HCT116 (cell line): Measurements from ENCODE around the gene OXT. TPM values are rescaled to one million over a fixed set of nuclear protein-coding genes. Genes with fewer than 3 reads are reported as not detected.

ENCODE experiments used
- ATAC-seq: fragments of 200-7000 bp; cut with Tn5 transposase; 2 replicates; pipeline ENCODE4 v1.9.1; 2020; ENCODE audit warnings: mild to moderate bottlenecking, moderate library complexity
- BruUV-seq: library from RNA; stranded (reverse); fragments of 400-500 nt; replicated peaks from 2 replicates; lab custom pipeline; 2021; lab: Mats Ljungman, UMichigan
- CTCF ChIA-PET: fragments of 300-600 bp; sonication (Branson Sonifier 250); formaldehyde crosslinking; loops from one replicate; lab custom pipeline; 2021; ENCODE audit warnings: antibody characterized with exemption; lab: Charles Lee
- POLR2A ChIA-PET: fragments of 300-600, 350-600 bp; sonication (Branson Sonifier 250); formaldehyde crosslinking; loops from one replicate; lab custom pipeline; 2021; ENCODE audit warnings: antibody characterized with exemption; lab: Charles Lee
- RAD21 ChIA-PET, 2 experiments: fragments of 300-600 bp; sonication (Branson Sonifier 250); formaldehyde crosslinking; loops; one replicate each; lab custom pipeline; 2023; ENCODE audit warnings: low total read pairs in 2 of 2; ENCODE audit not compliant: uncharacterized antibody in 2 of 2, unreplicated experiment in 2 of 2, low non-redundant PET in 1 of 2; lab: Charles Lee
- DNase-seq: peaks from one replicate; pipeline ENCODE4 v3.0.0-alpha.2; 2010; ENCODE audit warnings: low read depth, low spot score
- H2AFZ ChIP-seq: fragments of 200-600 bp; shearing (Covaris generic), sonication (generic); 2 replicates; pipeline ENCODE4 v1.6.1; 2017; ENCODE audit warnings: low read depth, mixed run types, mixed read lengths, antibody characterized with exemption, low read length; ENCODE audit not compliant: poor library complexity, severe bottlenecking
- H3K27ac ChIP-seq: 2 replicates; pipeline ENCODE4 v1.5.1; 2012; ENCODE audit warnings: low read depth, low read length
- H3K27me3 ChIP-seq: fragments of 200-600 bp; sonication (generic); 2 replicates; pipeline ENCODE4 v1.6.1; 2016; ENCODE audit warnings: mixed run types, low read length, mixed read lengths; ENCODE audit not compliant: insufficient read depth
- H3K36me3 ChIP-seq, 2 experiments: fragments of 200-500 bp in 1 of 2; fragments of 200-600 bp in 1 of 2; sonication (Bioruptor generic) in 1 of 2; sonication (generic) in 1 of 2; 2 replicates each; pipeline versions ENCODE4 v1.5.1 to v1.6.1; 2014 to 2016; ENCODE audit warnings: low read length in 2 of 2, inconsistent platforms in 1 of 2, mixed read lengths in 1 of 2, mixed run types in 1 of 2; ENCODE audit not compliant: insufficient read depth in 2 of 2, control insufficient read depth in 1 of 2
- H3K4me1 ChIP-seq, 2 experiments: fragments of 200-600 bp in 1 of 2; sonication (generic) in 1 of 2; 2 replicates each; pipeline versions ENCODE4 v1.5.1 to v1.6.1; 2012 to 2017; ENCODE audit warnings: low read length in 2 of 2, inconsistent platforms in 1 of 2, mild to moderate bottlenecking in 1 of 2, mixed read lengths in 1 of 2, mixed run types in 1 of 2, moderate library complexity in 1 of 2; ENCODE audit not compliant: insufficient read depth in 2 of 2, control insufficient read depth in 1 of 2
- H3K4me2 ChIP-seq: fragments of 200-600 bp; sonication (generic); 2 replicates; pipeline ENCODE4 v1.6.1; 2017; ENCODE audit warnings: mixed run types, low read length, mixed read lengths
- H3K4me3 ChIP-seq, 2 experiments: fragments of 200-600 bp in 1 of 2; sonication (generic) in 1 of 2; replicated peaks in 1 of 2; 2 replicates each; pipeline ENCODE4 v1.5.1; 2011 to 2016; ENCODE audit warnings: low read length in 2 of 2, control low read depth in 1 of 2, low read depth in 1 of 2, mild to moderate bottlenecking in 1 of 2, mixed read lengths in 1 of 2, mixed run types in 1 of 2
- H3K79me2 ChIP-seq: fragments of 200-600 bp; sonication (generic); 2 replicates; pipeline ENCODE4 v1.6.1; 2017; ENCODE audit warnings: mild to moderate bottlenecking, mixed run types, low read length, moderate library complexity, mixed read lengths; ENCODE audit not compliant: insufficient read depth
- H3K9ac ChIP-seq: fragments of 200-600 bp; sonication (generic); 2 replicates; pipeline ENCODE4 v1.6.1; 2016; ENCODE audit warnings: low read length, mixed read lengths
- H3K9me2 ChIP-seq: fragments of 200-600 bp; sonication (generic), shearing (Covaris generic); 2 replicates; pipeline ENCODE4 v1.6.1; 2017; ENCODE audit warnings: mixed run types, mild to moderate bottlenecking, moderate library complexity; ENCODE audit not compliant: insufficient read depth
- H3K9me3 ChIP-seq, 2 experiments: fragments of 200-500 bp in 1 of 2; fragments of 200-600 bp in 1 of 2; sonication (Bioruptor generic) in 1 of 2; sonication (generic) in 1 of 2; 2 replicates each; pipeline ENCODE4 v1.6.1; 2014 to 2017; ENCODE audit warnings: low read length in 2 of 2, mixed read lengths in 2 of 2, inconsistent platforms in 1 of 2, low read depth in 1 of 2, mild to moderate bottlenecking in 1 of 2, mixed run types in 1 of 2, moderate library complexity in 1 of 2; ENCODE audit not compliant: control insufficient read depth in 1 of 2, insufficient read depth in 1 of 2
- H4K20me1 ChIP-seq: fragments of 200-600 bp; sonication (generic), shearing (Covaris generic); 2 replicates; pipeline ENCODE4 v1.6.1; 2017; ENCODE audit warnings: mixed run types, mild to moderate bottlenecking, moderate library complexity; ENCODE audit not compliant: insufficient read depth
- EGR1 ChIP-seq: IDR thresholded peaks from 2 replicates; pipeline ENCODE4 v1.6.1; 2012; ENCODE audit warnings: low read depth
- ELF1 ChIP-seq: IDR thresholded peaks from 2 replicates; pipeline ENCODE4 v1.6.1; 2012; ENCODE audit warnings: low read depth, borderline replicate concordance
- EZH2 ChIP-seq: fragments of 200-600 bp; sonication (generic); IDR thresholded peaks from 2 replicates; pipeline ENCODE4 v1.6.1; 2017; ENCODE audit warnings: antibody characterized with exemption, mixed run types
- EZH2phosphoT487 ChIP-seq: fragments of 200-600 bp; IDR thresholded peaks from 2 replicates; pipeline ENCODE4 v1.6.1; 2018; ENCODE audit warnings: antibody characterized with exemption, borderline replicate concordance
- JUND ChIP-seq: IDR thresholded peaks from 2 replicates; pipeline ENCODE4 v1.6.1; 2012
- MAX ChIP-seq: IDR thresholded peaks from 2 replicates; pipeline ENCODE4 v1.6.1; 2012
- POLR2A ChIP-seq: IDR thresholded peaks from 2 replicates; pipeline ENCODE4 v1.7.0; 2011; ENCODE audit warnings: borderline replicate concordance; ENCODE audit not compliant: insufficient read depth, insufficient read length; ENCODE audit errors: extremely low read depth
- POLR2AphosphoS5 ChIP-seq: IDR thresholded peaks from 2 replicates; pipeline ENCODE4 v1.6.1; 2011; ENCODE audit warnings: mild to moderate bottlenecking, low read depth, low read length, moderate library complexity
- SIN3A ChIP-seq: IDR thresholded peaks from 2 replicates; pipeline ENCODE4 v1.6.1; 2012; ENCODE audit warnings: low read depth
- TCF7L2 ChIP-seq: IDR thresholded peaks from 2 replicates; pipeline ENCODE4 v1.7.0; 2011; ENCODE audit warnings: borderline replicate concordance, inconsistent platforms; ENCODE audit not compliant: insufficient read depth, insufficient read length; ENCODE audit errors: extremely low read depth
- YY1 ChIP-seq: IDR thresholded peaks from 2 replicates; pipeline ENCODE4 v1.6.1; 2011; ENCODE audit warnings: low read length, low read depth, moderate library complexity, mild to moderate bottlenecking; ENCODE audit not compliant: insufficient replicate concordance; ENCODE audit errors: extremely low read depth
- ZBTB33 ChIP-seq: IDR thresholded peaks from 2 replicates; pipeline ENCODE4 v1.6.1; 2011; ENCODE audit warnings: mild to moderate bottlenecking, low read length, moderate library complexity; ENCODE audit not compliant: insufficient replicate concordance; ENCODE audit errors: extremely low read depth
- ZFX ChIP-seq: fragments of 450-650 bp; IDR thresholded peaks from 2 replicates; pipeline ENCODE4 v1.6.1; 2017
- intact Hi-C: fragments of 100-400 bp; cut with micrococcal nuclease; formaldehyde crosslinking; loops from 2 replicates; pipeline ENCODE4 v1.10.0; 2022
- total RNA-seq: library from RNA; stranded (reverse); gene quantifications from one replicate; pipeline ENCODE4 v1.2.1, GENCODE V29; 2021; ENCODE audit not compliant: unreplicated experiment
- TF ChIP-seq, protein P1 (sequence below), 3 experiments: fragments of 200-600 bp in 1 of 3; sonication (generic) in 1 of 3; IDR thresholded peaks in 2 of 3; conservative IDR thresholded peaks in 1 of 3; 2 replicates each; pipeline ENCODE4 v1.5.1; 2012 to 2017; ENCODE audit warnings: low read depth in 2 of 3, low read length in 2 of 3, antibody characterized with exemption in 1 of 3, borderline replicate concordance in 1 of 3, control low read depth in 1 of 3, mild to moderate bottlenecking in 1 of 3, mixed read lengths in 1 of 3, mixed run types in 1 of 3, moderate library complexity in 1 of 3; ENCODE audit not compliant: insufficient read depth in 1 of 3
- TF ChIP-seq, protein P2 (sequence below): IDR thresholded peaks from 2 replicates; pipeline ENCODE4 v1.6.1; 2012; ENCODE audit warnings: low read depth

OXT gene
- total RNA-seq, 1 experiment from 2014 or later, result not detected

- Histone ChIP-seq H3K9me2 (no peaks in the 10 kb centered on the region), H3K27ac (no peak overlapping the region), H3K79me2 (peaks cover 27% of the 10 kb centered on the region)
- CTCF ChIA-PET, result interaction anchor here (0.9 kb wide), 1 partner anchor 229 kb away, joined by 3 read pairs; no protein-coding TSS in a partner anchor
- RAD21 ChIA-PET, result interaction anchor here in 1 of 2 experiments (0.6 kb wide), 1 partner anchor 93 kb away, joined by 4 read pairs; no protein-coding TSS in a partner anchor
- intact Hi-C loops, result no loop called here
- TF ChIP-seq EGR1 (no peak), POLR2A (no peak), ZFX (no peak), TCF7L2 (no peak), POLR2AphosphoS5 (no peak), JUND (no peak), EZH2 (no peak), ELF1 (no peak), YY1 (no peak), SIN3A (no peak), EZH2phosphoT487 (no peak), MAX (no peak), ZBTB33 (no peak)
- TF ChIP-seq, protein P1, sequence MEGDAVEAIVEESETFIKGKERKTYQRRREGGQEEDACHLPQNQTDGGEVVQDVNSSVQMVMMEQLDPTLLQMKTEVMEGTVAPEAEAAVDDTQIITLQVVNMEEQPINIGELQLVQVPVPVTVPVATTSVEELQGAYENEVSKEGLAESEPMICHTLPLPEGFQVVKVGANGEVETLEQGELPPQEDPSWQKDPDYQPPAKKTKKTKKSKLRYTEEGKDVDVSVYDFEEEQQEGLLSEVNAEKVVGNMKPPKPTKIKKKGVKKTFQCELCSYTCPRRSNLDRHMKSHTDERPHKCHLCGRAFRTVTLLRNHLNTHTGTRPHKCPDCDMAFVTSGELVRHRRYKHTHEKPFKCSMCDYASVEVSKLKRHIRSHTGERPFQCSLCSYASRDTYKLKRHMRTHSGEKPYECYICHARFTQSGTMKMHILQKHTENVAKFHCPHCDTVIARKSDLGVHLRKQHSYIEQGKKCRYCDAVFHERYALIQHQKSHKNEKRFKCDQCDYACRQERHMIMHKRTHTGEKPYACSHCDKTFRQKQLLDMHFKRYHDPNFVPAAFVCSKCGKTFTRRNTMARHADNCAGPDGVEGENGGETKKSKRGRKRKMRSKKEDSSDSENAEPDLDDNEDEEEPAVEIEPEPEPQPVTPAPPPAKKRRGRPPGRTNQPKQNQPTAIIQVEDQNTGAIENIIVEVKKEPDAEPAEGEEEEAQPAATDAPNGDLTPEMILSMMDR (IDR thresholded peaks at IDR 0.05 in 2 of 3, conservative IDR thresholded peaks at IDR 0.05 in 1 of 3; ENCODE audit: borderline replicate concordance in 1 of 3, insufficient read depth in 1 of 3, low read depth in 2 of 3, low read length in 2 of 3), result no peak
- TF ChIP-seq, protein P2, sequence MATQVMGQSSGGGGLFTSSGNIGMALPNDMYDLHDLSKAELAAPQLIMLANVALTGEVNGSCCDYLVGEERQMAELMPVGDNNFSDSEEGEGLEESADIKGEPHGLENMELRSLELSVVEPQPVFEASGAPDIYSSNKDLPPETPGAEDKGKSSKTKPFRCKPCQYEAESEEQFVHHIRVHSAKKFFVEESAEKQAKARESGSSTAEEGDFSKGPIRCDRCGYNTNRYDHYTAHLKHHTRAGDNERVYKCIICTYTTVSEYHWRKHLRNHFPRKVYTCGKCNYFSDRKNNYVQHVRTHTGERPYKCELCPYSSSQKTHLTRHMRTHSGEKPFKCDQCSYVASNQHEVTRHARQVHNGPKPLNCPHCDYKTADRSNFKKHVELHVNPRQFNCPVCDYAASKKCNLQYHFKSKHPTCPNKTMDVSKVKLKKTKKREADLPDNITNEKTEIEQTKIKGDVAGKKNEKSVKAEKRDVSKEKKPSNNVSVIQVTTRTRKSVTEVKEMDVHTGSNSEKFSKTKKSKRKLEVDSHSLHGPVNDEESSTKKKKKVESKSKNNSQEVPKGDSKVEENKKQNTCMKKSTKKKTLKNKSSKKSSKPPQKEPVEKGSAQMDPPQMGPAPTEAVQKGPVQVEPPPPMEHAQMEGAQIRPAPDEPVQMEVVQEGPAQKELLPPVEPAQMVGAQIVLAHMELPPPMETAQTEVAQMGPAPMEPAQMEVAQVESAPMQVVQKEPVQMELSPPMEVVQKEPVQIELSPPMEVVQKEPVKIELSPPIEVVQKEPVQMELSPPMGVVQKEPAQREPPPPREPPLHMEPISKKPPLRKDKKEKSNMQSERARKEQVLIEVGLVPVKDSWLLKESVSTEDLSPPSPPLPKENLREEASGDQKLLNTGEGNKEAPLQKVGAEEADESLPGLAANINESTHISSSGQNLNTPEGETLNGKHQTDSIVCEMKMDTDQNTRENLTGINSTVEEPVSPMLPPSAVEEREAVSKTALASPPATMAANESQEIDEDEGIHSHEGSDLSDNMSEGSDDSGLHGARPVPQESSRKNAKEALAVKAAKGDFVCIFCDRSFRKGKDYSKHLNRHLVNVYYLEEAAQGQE, result no peak
- TF ChIP-seq, all 23 proteins: peak for 0
- no peaks in the 10 kb centered on the region for H4K20me1 ChIP-seq
- ATAC-seq (no peak), DNase-seq (no peak)
- peak overlapping the region; percentile 73 to 97 for H3K4me3 ChIP-seq
- TSS peak; percentile 56 for BruUV-seq
- peaks cover 5 to 13% of the 10 kb centered on the region in 2 experiments; a peak in 2 of 4 replicates for H3K36me3 ChIP-seq
- no peak overlapping the region for H3K9ac ChIP-seq
- POLR2A ChIA-PET, result no interaction called here
- H3K4me1 ChIP-seq, result peaks cover 0 to 25% of the 10 kb centered on the region in 2 experiments; a peak in 3 of 4 replicates
- H3K4me2 ChIP-seq, result peak overlapping the region; percentile 97
- no peak overlapping the region for H2AFZ ChIP-seq
- no peaks in the 10 kb centered on the region for H3K9me3 ChIP-seq
- H3K27me3 ChIP-seq, result no peaks in the 10 kb centered on the region
Measured at GRCh38 chr20:3047486-3048419, 23.7 kb upstream of the OXT start.
